Motor neuron (in vitro differentiated cells): Measurements from ENCODE around the gene RAB4A. TPM values are rescaled to one million over a fixed set of nuclear protein-coding genes. Genes with fewer than 3 reads are reported as not detected.

ENCODE experiments used
- ATAC-seq, 8 experiments: fragments of 200-7000 bp; cut with Tn5 transposase; replicated peaks in 6 of 8; 2 replicates each; pipeline ENCODE4 v1.8.0; 2021; ENCODE audit warnings: mild to moderate bottlenecking in 8 of 8, moderate library complexity in 8 of 8
- H3K27ac ChIP-seq, 2 donors: fragments of 250-450 bp; sonication (Bioruptor Pico); 2 replicates each; pipeline ENCODE4 v1.9.0; 2021; ENCODE audit warnings: antibody characterized with exemption in 2 of 2, mild to moderate bottlenecking in 2 of 2, moderate library complexity in 1 of 2
- H3K4me1 ChIP-seq, 2 donors: fragments of 250-450 bp; sonication (Bioruptor Pico); replicated peaks in 1 of 2; 2 replicates each; pipeline ENCODE4 v1.6.1; 2021; ENCODE audit warnings: antibody characterized with exemption in 2 of 2, mild to moderate bottlenecking in 2 of 2, moderate library complexity in 1 of 2
- H3K4me3 ChIP-seq, 5 donors: fragments of 250-450 bp; sonication (Bioruptor Pico); 2 replicates each; pipeline ENCODE4 v1.9.0; 2021; ENCODE audit warnings: antibody characterized with exemption in 5 of 5, mild to moderate bottlenecking in 5 of 5, moderate library complexity in 4 of 5
- WGBS, 10 experiments: fragments of 450-650 bp; shearing (Covaris generic); methylation state at CpG; one replicate each; pipeline ENCODE4 v1.0.0; 2022; 5-methylcytosine and 5-hydroxymethylcytosine counted together
- in situ Hi-C, 9 experiments: fragments of 400-800 bp; cut with MboI; loops; one replicate each; pipeline ENCODE4 v1.15.0; 2021; ENCODE audit warnings: low sequenced_read_pairs in 9 of 9, low pct_unique_long_range_greater_than_20kb in 2 of 9; ENCODE audit not compliant: unreplicated experiment in 9 of 9
- total RNA-seq, 8 experiments: library from RNA; unstranded; fragments of 300-600 nt; gene quantifications; 2 replicates each; pipeline versions ENCODE4 v1.2.3 to v1.2.4, GENCODE V29; 2022

Gene RAB4A
- total RNA-seq, 8 experiments from 2014 or later = 12.9 to 51.6 (median 35.3) TPM

DNA sequence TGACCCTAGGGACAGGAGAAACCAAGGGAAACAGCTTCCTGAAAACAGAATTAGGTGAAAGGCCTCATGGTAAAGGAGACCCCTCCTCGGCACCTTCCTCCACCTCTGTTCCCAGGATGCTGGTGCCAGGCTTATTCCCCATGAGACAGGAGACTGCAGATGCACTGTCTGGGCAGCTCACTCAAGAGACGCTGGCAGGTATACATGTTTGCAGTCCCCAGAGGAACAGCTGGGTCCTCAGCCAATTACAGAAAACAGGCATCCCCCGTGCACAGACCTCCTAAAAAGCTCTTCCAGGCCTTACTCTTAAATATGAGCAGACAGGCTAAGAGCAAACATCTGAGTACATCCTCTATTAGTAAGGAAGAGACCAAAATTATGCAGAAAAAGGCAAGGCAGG lies 65.4 kb downstream of the RAB4A start:
- no peak overlapping the region for H3K4me3 ChIP-seq
- no peak overlapping the region for H3K27ac ChIP-seq
- in situ Hi-C loops = no loop called here
- 60 to 92% (median 76%) methylated on average over 1 to 3 of the region's 3 CpGs; no CpG with 5 or more reads in 2 of the 10 experiments for WGBS, 10 experiments
- peaks cover 9 to 10% of the 10 kb centered on the region in 2 donors for H3K4me1 ChIP-seq
- no peak for ATAC-seq

DNA sequence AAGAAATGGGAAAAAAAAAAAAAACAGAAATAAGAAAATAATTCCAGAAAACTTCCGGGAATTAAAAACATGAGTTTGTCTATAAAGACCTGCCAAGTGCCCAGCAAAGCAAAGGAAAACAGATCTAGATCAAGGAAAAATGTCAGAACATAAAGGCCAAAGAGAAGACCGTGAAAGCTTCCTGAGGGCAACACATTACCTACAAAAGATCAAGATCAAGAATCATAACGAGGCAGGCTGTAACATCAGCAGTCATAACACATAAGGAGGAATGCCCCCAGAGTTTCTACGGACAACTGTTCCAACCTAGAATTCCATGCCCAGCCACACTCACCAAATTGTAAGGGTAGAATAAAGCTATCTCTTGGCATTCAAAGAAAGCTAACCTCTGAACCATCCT lies 68.2 kb downstream of the RAB4A start:
- ATAC-seq = no peak
- Histone ChIP-seq H3K4me3 (no peak overlapping the region), H3K4me1 (peaks cover 9 to 15% of the 10 kb centered on the region in 2 donors), H3K27ac (no peak overlapping the region)
- in situ Hi-C loops = no loop called here
- 71 to 100% (median 93%) methylated on average over 2 to 4 of the region's 4 CpGs for WGBS, 10 experiments

DNA sequence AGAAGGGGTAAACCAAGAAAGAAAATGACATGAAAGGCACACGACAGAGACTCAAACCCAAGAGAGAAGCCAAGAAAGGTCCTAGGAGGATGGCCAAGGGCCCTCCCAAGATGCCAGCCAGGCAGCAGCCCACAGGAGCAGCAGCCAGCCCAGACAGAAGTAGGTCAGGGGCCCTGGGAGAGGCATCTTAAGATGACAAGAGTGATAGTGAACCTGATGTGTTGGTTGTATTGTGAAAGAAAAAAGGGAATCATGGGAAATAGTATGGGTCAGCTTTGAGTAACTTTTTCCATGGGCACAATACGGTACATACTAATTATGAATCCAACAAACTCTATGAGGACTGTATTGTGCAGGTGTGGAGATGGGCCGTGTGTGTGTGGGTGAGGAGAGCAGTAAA lies 68.6 kb downstream of the RAB4A start:
- in situ Hi-C loops = no loop called here
- no peak overlapping the region for H3K27ac ChIP-seq
- ATAC-seq = no peak
- H3K4me1 ChIP-seq = peaks cover 9 to 15% of the 10 kb centered on the region in 2 donors
- WGBS, 10 experiments = 84 to 100% (median 100%) methylated on average over 1 to 3 of the region's 3 CpGs
- peak overlapping the region in 1 of 5 donors; percentile 75 for H3K4me3 ChIP-seq

DNA sequence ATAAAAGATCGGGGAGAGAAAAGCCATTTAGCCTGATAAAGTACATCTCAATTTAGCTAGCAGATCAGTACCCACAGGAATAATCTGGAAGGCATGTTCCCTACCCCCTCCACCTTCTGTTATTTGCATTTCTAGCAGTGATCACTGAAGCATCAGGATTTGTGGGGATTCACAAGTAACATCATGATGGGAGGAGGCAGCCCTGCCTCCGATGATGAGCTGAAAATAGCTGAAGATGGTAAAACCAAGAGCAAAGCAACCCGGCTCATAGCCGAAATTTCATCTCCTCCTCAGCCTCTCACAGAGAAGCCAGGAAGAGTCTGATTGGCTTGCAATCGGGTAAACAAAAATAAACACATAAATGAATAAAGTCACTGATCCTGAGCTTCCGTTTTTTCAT lies 69.6 kb downstream of the RAB4A start:
- Histone ChIP-seq H3K4me1 (peaks cover 9 to 15% of the 10 kb centered on the region in 2 donors), H3K27ac (no peak overlapping the region), H3K4me3 (peak overlapping the region; percentile 63 to 86 (median 81))
- 67 to 96% (median 75%) methylated on average over 1 to 6 of the region's 6 CpGs; no CpG with 5 or more reads in 2 of the 10 experiments for WGBS, 10 experiments
- no peak for ATAC-seq
- in situ Hi-C loops = no loop called here

DNA sequence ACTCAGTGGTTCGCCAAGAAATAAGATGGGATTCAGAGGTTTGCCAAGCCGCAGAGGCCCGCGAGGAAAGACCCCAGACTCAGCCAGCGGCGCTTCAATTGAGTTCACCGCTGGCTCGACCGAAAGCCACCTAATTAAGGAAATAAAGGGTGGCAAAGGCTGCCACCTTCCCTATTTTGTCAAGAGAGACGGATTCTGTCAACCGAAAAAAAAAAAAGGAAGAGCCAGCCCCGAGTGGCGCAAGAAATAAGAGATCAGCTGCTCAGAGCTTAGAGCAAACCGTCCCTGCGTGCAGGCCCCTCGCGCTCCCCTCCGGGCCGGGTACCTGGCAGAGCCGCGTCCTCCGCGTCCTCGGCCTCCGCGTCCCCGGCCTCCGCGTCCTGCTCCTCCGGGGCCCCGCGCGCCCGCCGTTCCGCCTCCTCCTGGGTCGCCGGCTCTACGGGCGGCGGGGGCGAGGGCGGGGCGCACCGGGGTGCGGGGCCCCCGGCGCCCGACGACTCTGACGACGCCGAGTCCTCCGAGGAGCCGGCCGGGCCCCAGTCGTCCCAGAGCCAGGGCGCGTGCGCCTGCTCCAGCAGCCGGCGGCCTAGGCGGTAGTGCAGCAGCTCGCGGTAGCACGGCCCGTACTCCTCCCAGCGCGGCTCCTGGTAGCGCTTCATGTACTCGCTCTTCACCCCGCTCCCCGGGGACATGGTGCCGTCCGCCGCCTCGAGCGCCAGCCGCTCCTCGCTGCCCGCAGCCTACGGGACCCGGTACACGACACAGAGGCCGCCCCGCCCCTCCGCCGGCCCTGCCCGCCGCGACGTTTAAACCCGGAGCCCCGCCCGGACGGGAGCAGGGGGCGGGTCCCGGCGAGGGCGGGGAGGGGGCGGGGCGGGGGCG lies 71.1 kb downstream of the RAB4A start:
- Histone ChIP-seq H3K4me3 (peak overlapping the region; percentile 63 to 86 (median 81)), H3K4me1 (peaks cover 9 to 15% of the 10 kb centered on the region in 2 donors), H3K27ac (peak overlapping the region; percentile 79 to 90)
- WGBS, 10 experiments = 0 to 1% (median 0%) methylated on average over 1 to 65 of the region's 103 CpGs; no CpG with 5 or more reads in 3 of the 10 experiments
- in situ Hi-C loops = no loop called here
- peak; percentile 81 to 87 (median 83) for ATAC-seq

DNA sequence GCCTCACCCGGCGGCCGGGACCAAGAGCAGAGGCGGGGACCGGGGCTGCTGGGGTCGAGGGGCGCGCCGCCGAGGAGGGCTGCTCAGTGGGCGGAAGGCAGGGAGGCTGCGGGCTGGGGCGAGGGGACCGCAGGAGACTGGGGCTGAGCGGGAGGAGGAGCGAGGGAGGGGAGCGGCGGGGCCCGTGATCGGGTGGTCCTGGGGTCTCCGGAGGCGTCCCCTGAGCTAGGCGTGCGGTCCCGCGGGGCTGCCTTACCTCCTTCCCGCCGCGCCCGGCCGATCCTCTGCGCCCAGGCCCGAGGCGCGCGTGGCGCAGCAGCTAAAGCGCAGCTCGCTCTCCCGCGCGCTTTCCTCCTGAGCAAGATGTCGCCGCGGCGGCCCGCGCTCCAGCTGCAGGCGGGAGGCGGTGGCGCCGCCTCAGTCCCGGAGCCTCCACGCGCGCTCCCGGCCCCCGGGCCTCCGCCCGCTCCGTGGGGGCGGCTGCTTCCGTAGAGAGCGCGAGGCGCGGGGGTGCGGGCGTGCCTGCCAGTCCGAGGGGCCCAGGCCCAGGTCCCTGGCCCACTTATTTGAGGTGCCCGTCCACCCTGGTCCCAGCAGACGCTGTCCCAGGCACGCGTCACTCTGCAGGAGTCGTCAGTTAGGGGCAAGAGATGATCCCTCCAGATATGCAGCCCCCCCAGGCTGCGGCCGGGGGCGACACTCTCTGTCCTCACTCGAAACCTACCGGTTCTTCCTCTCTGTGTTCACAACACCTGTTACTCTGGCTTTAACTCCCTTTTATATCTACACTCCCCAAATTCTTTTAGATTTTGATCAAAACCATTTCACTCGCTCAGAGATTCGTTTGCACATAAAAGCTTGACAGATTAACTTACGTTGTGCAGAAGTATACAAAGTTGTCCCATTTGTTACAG lies 72.0 kb downstream of the RAB4A start, which contains the start of gene CCSAP:
CCSAP (minus strand) TSS at position 392 of the 914 bp plus-strand sequence. CDS start 582 bp downstream, outside the sequence.
- ATAC-seq = peak; percentile 48 to 85 (median 80)
- in situ Hi-C loops = no loop called here
- Histone ChIP-seq H3K27ac (peak within 1 kb of the TSS; percentile 79 to 90), H3K4me1 (peaks cover 9 to 15% of the 10 kb centered on the region in 2 donors), H3K4me3 (peak within 1 kb of the TSS; percentile 63 to 86 (median 81))
- WGBS, 10 experiments = 0 to 50% (median 2%) methylated on average over 2 to 15 of the region's 83 CpGs

DNA sequence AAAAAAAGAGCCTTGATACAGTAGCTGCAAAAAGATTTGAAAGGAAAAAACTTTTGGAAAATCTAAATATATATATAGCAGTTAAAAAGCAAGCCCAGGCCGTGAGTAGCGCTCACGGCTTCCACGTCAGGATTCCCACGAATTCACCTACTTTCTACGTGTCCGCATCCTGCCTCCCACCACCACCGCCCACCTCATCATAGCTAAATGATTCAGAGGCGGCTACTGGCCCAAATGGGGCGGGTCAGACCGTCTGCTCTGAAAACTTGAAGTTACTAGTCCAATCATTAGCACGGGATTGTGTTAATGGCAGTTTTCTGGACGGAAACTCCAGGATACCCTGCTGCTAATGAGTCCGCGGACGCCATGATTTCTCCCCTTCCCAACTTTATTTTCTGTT lies 73.2 kb downstream of the RAB4A start:
- no peak overlapping the region for H3K27ac ChIP-seq

DNA sequence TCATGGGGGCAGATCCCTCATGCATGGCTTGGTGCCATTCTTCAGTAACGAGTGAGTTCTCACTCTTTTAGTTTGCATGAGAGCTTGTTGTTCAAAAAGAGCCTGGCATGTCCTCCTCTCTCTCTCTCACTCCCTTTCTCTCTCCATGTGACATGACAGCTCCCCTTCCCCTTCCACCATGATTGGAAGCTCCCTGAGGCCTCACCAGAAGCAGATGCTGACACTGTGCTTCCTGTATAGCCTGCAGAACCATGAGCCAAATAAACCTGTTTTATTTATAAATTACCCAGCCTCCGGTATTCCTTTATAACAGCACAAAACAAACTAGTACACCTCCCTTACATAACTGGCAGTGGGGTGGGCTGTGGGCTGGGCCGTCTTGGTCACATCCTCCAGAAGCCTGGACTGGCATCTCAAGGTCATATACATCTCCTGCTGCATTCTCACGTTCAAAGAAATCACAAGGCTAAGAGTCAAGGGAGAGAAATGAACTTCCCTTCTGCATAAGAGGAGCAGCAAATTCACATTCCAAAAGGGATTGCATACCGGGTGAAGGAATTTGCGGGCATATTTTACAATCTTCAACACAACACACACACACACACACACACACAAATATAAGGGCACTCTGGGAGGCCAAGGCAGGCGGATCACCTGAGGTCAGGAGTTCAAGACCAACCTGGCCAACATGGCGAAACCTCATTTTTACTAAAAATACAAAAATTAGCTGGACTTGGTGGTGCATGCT lies 74.2 kb downstream of the RAB4A start:
- peaks cover 7 to 9% of the 10 kb centered on the region in 2 donors for H3K4me1 ChIP-seq
- H3K27ac ChIP-seq = no peak overlapping the region
- 19 to 100% (median 87%) methylated on average over 1 to 8 of the region's 8 CpGs; no CpG with 5 or more reads in 2 of the 10 experiments for WGBS, 10 experiments
- no peak overlapping the region for H3K4me3 ChIP-seq
- in situ Hi-C loops = no loop called here
- no peak for ATAC-seq

More for the DNA sequence above, 73.2 kb downstream of the RAB4A start:
- WGBS, 10 experiments = 47 to 92% (median 87%) methylated on average over 3 to 16 of the region's 16 CpGs; no CpG with 5 or more reads in 2 of the 10 experiments
- Histone ChIP-seq H3K4me1 (peaks cover 9 to 15% of the 10 kb centered on the region in 2 donors), H3K4me3 (no peak overlapping the region)
- ATAC-seq = no peak
- in situ Hi-C loops = no loop called here

DNA sequence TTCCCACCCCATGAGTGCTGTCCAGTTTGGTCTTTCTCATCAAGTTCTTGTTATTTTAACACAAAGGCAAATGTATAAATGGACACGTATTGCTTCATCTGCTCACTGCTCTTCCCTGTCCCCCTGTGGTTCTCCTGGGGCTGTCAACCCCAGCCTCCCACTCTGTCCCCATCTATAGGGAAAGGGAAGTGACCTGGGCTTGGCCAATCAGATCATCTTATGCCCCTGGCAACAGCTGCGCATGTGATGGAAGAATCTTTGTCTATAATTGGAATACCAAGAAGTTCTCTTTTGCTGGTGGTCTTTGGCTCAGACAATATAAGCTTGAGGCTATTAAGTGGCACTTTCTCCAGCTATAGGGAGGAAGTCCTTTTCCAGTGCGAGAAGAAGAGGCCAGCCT lies 76.6 kb downstream of the RAB4A start:
- H3K4me3 ChIP-seq = no peak overlapping the region
- 0 to 100% (median 68%) methylated on average over 1 to 3 of the region's 3 CpGs; no CpG with 5 or more reads in 2 of the 10 experiments for WGBS, 10 experiments
- H3K4me1 ChIP-seq = peaks cover 0 to 5% of the 10 kb centered on the region in 2 donors
- H3K27ac ChIP-seq = no peak overlapping the region
- in situ Hi-C loops = no loop called here
- ATAC-seq = no peak

DNA sequence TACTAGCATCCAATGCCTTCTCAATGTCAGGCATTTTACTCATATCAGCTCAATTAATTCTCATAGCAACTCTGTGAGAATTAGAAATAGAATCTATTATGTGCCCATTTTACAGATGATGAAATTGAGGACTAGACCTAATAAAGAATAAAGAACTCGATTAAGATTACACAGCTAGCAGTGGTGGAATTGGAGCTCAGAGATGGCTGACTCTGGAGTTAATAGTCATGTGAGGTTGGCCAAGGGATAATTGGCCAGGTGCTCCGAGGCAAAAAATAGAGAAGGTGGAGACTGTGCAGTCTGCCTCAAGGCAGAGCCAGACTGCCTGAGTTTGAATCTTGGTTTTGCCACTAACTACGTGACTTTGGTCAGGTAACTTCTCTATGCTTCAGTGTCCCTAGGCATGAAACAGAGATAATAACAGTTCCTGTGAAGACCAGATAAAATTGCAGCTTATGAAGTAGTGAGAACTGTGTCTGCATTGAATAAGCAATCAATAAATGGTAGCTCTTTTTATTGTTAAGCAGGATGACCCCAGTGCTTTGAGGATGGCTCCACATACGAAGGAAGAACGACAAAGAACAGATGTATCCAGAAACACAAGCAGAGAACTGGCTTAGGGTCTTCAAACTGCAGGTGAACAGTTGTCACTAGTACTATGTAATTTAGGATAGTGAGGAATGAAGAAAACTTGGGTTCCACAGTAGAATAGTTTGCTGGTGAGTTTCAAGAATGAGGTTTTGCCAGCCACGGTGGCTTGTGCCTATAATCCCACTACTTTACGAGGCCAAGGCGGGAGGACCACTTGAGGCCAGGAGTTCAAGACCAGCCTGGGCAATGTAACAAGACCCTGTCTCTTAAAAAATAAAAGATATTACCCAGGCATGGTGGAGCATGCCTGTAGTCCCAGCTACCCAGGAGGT lies 78.8 kb downstream of the RAB4A start:
- no peak overlapping the region for H3K4me3 ChIP-seq
- WGBS, 10 experiments = 48 to 88% (median 84%) methylated on average over 2 to 8 of the region's 8 CpGs
- no peaks in the 10 kb centered on the region for H3K4me1 ChIP-seq
- H3K27ac ChIP-seq = no peak overlapping the region
- in situ Hi-C loops = no loop called here
- ATAC-seq = no peak

DNA sequence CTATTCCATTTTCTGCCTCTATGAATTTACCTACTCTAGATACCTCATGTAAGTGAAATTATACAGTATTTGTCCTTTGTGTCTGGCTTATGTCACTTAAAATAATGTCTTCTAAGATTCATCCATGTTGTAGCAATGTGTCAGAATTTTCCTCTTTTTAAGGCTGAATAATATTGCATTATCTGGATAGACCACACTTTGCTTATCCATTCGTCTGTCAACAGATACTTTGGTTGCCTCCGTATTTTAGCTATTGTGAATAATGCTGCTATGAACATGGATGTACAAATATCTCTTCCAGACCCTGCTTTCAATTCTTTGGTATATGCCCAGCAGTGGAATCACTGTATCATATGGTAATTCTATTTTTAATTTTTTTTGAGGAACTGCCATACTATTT lies 82.1 kb downstream of the RAB4A start:
- in situ Hi-C loops = no loop called here
- ATAC-seq = no peak
- 8 to 100% (median 86%) methylated on average over 1 to 2 of the region's 2 CpGs for WGBS, 10 experiments
- Histone ChIP-seq H3K4me3 (no peak overlapping the region), H3K27ac (no peak overlapping the region), H3K4me1 (no peaks in the 10 kb centered on the region)

DNA sequence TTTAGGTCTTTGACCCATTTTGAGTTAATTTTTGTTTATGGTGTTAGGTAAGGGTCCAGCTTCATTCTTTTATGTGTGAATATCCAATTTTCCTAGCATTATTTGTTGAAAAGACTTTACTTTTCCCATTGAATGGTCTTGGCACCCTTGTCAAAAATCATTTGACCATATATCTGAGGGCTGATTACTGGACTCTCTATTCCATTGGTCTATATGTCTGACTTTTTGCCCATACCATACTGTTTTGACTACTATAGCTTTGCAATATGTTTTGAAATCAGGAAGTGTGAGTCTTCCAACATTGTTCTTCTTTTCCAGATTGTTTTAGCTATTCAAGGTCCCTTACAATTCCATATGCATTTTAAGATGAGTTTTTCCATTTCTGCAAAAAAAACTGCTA lies 83.3 kb downstream of the RAB4A start:
- Histone ChIP-seq H3K4me1 (no peaks in the 10 kb centered on the region), H3K27ac (no peak overlapping the region), H3K4me3 (no peak overlapping the region)
- no peak for ATAC-seq
- in situ Hi-C loops = no loop called here
